GM23248 (cell line): ENCODE results near the gene RBL2. TPM values are rescaled to one million over a fixed set of nuclear protein-coding genes. Genes with fewer than 3 reads are reported as not detected.
A peak's percentile ranks its signal among the peaks of the same experiment; 100 is the strongest.
"Not testable (repeated sequence)": the region's sequence is repeated elsewhere in the genome, so short reads cannot be mapped to it uniquely, and the experiment has no call there.

Source experiments
- DNase-seq: peaks from one replicate; pipeline ENCODE4 v3.0.0-alpha.2; 2015
- H2AFZ ChIP-seq: fragments of 200-600 bp; sonication (generic); 2 replicates; pipeline ENCODE4 v1.6.1; 2016; ENCODE audit warnings: antibody characterized with exemption
- H3F3A ChIP-seq: fragments of 200-600 bp; sonication (generic); 2 replicates; pipeline ENCODE4 v1.6.1; 2016; ENCODE audit warnings: mild to moderate bottlenecking, antibody characterized with exemption, mixed run types; ENCODE audit not compliant: insufficient read depth
- H3K27ac ChIP-seq: fragments of 200-600 bp; sonication (generic); 2 replicates; pipeline ENCODE4 v1.5.1; 2016; ENCODE audit warnings: mild to moderate bottlenecking
- H3K27me3 ChIP-seq: fragments of 200-600 bp; sonication (generic); replicated peaks from 2 replicates; pipeline ENCODE4 v1.6.1; 2016; ENCODE audit warnings: mild to moderate bottlenecking; ENCODE audit not compliant: insufficient read depth
- H3K36me3 ChIP-seq: fragments of 200-600 bp; sonication (generic); 2 replicates; pipeline ENCODE4 v1.6.1; 2016; ENCODE audit warnings: low read depth, mild to moderate bottlenecking
- H3K4me1 ChIP-seq: fragments of 200-600 bp; sonication (generic); 2 replicates; pipeline ENCODE4 v1.6.1; 2016; ENCODE audit warnings: mild to moderate bottlenecking; ENCODE audit not compliant: insufficient read depth
- H3K4me2 ChIP-seq: fragments of 200-600 bp; sonication (generic); one replicate; pipeline ENCODE4 v1.6.1; 2016; ENCODE audit warnings: mild to moderate bottlenecking; ENCODE audit not compliant: unreplicated experiment
- H3K4me3 ChIP-seq: fragments of 200-600 bp; sonication (generic); 2 replicates; pipeline ENCODE4 v1.5.1; 2016; ENCODE audit warnings: mild to moderate bottlenecking
- H3K79me2 ChIP-seq: fragments of 200-600 bp; sonication (generic); 2 replicates; pipeline ENCODE4 v1.6.1; 2016; ENCODE audit warnings: mild to moderate bottlenecking; ENCODE audit not compliant: insufficient read depth
- H3K9ac ChIP-seq: fragments of 200-600 bp; sonication (generic); 2 replicates; pipeline ENCODE4 v1.6.1; 2016; ENCODE audit warnings: mild to moderate bottlenecking
- H3K9me2 ChIP-seq: fragments of 200-600 bp; sonication (generic); 2 replicates; pipeline ENCODE4 v1.6.1; 2016; ENCODE audit warnings: mixed run types, mild to moderate bottlenecking, moderate library complexity; ENCODE audit not compliant: insufficient read depth
- H3K9me3 ChIP-seq: fragments of 200-600 bp; sonication (generic); one replicate; pipeline ENCODE4 v1.6.1; 2017; ENCODE audit warnings: low read depth
- H4K20me1 ChIP-seq: fragments of 200-600 bp; sonication (generic); 2 replicates; pipeline ENCODE4 v1.6.0; 2016; ENCODE audit not compliant: insufficient read depth
- EZH2 ChIP-seq: fragments of 200-600 bp; sonication (generic); IDR thresholded peaks from 2 replicates; pipeline ENCODE4 v1.6.1; 2018; ENCODE audit warnings: antibody characterized with exemption, mild to moderate bottlenecking; ENCODE audit not compliant: insufficient read depth, poor library complexity, severe bottlenecking
- EZH2phosphoT487 ChIP-seq: fragments of 200-600 bp; sonication (generic); IDR thresholded peaks from 2 replicates; pipeline ENCODE4 v1.6.1; 2018; ENCODE audit warnings: antibody characterized with exemption, moderate library complexity, mild to moderate bottlenecking, low read depth; ENCODE audit not compliant: insufficient read depth
- WGBS, 2 experiments: methylation state at CpG; one replicate each; pipeline ENCODE4 v1.1.6; 2015 to 2017; ENCODE audit warnings: low lambda C conversion rate in 2 of 2, low coverage in 1 of 2; ENCODE audit errors: missing lambda C conversion rate in 2 of 2; 5-methylcytosine and 5-hydroxymethylcytosine counted together
- in situ Hi-C: fragments of 300-500 bp; cut with MboI; formaldehyde crosslinking; loops from 2 replicates; pipeline ENCODE4 v1.15.0; 2020
- polyA plus RNA-seq: library from polyadenylated mRNA; unstranded; fragments of >200 nt; fragmentation: Nextera tagmentation; extraction: Ambion mirVana; gene quantifications from 2 replicates; pipeline ENCODE4 v1.2.1, GENCODE V29; 2016
- total RNA-seq: library from RNA; depleted of rRNA; stranded (reverse); fragments of >200 nt; shearing (Covaris generic); gene quantifications from 2 replicates; pipeline ENCODE4 v1.2.3, GENCODE V29; 2014

RBL2 gene
- total and polyA plus RNA-seq, 2 experiments from 2014 or later: 32.2 to 44.5 TPM

DNA sequence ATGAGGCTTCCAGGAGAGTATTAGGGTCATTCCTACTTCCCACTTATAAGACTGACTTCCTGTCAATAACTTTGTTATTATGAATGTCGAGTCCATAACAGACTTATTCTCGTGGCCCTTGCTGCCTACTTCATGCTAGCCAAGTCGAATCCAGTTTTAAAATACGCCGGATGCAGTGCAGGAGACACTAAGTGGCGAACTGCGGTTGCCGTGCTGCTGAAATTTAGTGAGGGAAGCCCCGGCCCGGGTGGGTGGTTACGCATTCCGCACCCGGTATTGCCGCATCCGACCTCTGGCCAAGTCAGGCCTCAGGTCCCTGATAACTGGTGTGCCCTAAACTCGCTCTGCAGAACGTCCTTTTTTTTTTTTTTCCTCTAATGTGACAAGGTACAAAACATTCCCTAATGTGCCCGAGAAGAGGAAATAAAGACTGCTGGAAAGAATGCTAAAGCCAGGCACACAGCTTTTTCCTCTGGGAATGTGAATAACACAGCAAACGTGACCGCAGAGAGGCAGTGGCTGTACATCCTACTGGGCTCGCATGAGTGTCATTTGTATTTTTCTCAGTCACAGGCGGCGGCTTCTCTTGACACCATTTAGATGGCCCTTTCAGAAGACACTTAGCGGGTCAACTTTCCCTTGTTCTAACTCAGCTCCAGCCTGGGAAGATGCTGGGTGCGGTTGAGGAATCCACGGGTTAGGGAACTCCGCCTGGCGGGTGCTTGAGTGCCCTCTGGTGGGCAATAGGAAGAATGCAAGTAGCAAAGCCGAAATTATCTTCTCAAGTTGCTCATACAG lies 75.8 kb downstream of the RBL2 start:
- H3K9me3 ChIP-seq: no peaks in the 10 kb centered on the region
- peak overlapping the region; percentile 38; the same call in 1 of the 2 replicates for H3K4me3 ChIP-seq
- peak overlapping the region; percentile 86 for H2AFZ ChIP-seq
- peak overlapping the region; percentile 69 for H3K4me2 ChIP-seq
- DNase-seq: peak; percentile 79
- in situ Hi-C loops: no loop called here
- H3K36me3 ChIP-seq: no peaks in the 10 kb centered on the region
- no peaks in the 10 kb centered on the region for H4K20me1 ChIP-seq
- H3F3A ChIP-seq: peaks cover 8% of the 10 kb centered on the region; the same call in 1 of the 2 replicates
- H3K79me2 ChIP-seq: no peaks in the 10 kb centered on the region
- H3K9me2 ChIP-seq: no peaks in the 10 kb centered on the region
- peak overlapping the region; percentile 33; the same call in 1 of the 2 replicates for H3K9ac ChIP-seq
- WGBS, 2 experiments: 47% methylated on average over 29 of the region's 29 CpGs
- peaks cover 18% of the 10 kb centered on the region for H3K4me1 ChIP-seq
- H3K27ac ChIP-seq: no peak overlapping the region
- TF ChIP-seq EZH2: no peak
- TF ChIP-seq EZH2phosphoT487: no peak
- no peaks in the 10 kb centered on the region for H3K27me3 ChIP-seq

DNA sequence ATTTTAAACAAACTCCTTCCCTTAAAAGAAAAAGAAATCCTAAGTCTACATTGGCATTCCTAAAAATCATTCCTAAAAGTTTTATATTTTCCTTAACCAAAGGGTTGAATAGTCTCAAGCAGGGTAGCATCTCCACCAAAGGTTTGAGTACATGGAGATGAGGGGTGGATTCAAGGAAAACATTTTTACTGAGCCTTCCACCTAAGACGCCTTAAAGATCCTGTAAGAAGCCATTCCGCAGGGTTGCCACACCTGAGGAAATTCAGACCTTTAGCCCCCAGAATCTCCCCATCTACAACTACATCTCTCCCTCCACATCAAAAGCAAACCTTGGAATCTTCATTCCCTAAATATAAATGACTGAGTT lies 76.4 kb downstream of the RBL2 start:
- no peak overlapping the region for H3K4me2 ChIP-seq
- H3K9ac ChIP-seq: no peak overlapping the region

GRCh38 chr16:53511084-53511402 lies 76.8 kb downstream of the RBL2 start:
- no peaks in the 10 kb centered on the region for H3K9me3 ChIP-seq
- no peak overlapping the region for H3K4me2 ChIP-seq
- H3K4me3 ChIP-seq: no peak overlapping the region
- H3K27ac ChIP-seq: no peak overlapping the region
- H3K27me3 ChIP-seq: no peaks in the 10 kb centered on the region
- peaks cover 18% of the 10 kb centered on the region for H3K4me1 ChIP-seq
- H2AFZ ChIP-seq: no peak overlapping the region
- no peak for DNase-seq
- H4K20me1 ChIP-seq: no peaks in the 10 kb centered on the region
- peaks cover 8% of the 10 kb centered on the region; the same call in 1 of the 2 replicates for H3F3A ChIP-seq
- TF ChIP-seq EZH2: no peak
- TF ChIP-seq EZH2phosphoT487: no peak
- H3K9me2 ChIP-seq: no peaks in the 10 kb centered on the region
- no peaks in the 10 kb centered on the region for H3K36me3 ChIP-seq
- in situ Hi-C loops: no loop called here
- H3K9ac ChIP-seq: no peak overlapping the region
- 78 to 80% methylated on average over 6 of the region's 6 CpGs for WGBS, 2 experiments
- H3K79me2 ChIP-seq: no peaks in the 10 kb centered on the region

More for the DNA sequence above, 76.4 kb downstream of the RBL2 start:
- no peak overlapping the region for H3K4me3 ChIP-seq
- H2AFZ ChIP-seq: peak overlapping the region; percentile 86
- in situ Hi-C loops: no loop called here
- no peak for DNase-seq
- no peaks in the 10 kb centered on the region for H4K20me1 ChIP-seq
- H3K4me1 ChIP-seq: peaks cover 18% of the 10 kb centered on the region
- H3F3A ChIP-seq: peaks cover 8% of the 10 kb centered on the region; the same call in 1 of the 2 replicates
- no peak for TF ChIP-seq EZH2
- no peak for TF ChIP-seq EZH2phosphoT487
- H3K9me3 ChIP-seq: no peaks in the 10 kb centered on the region
- H3K9me2 ChIP-seq: no peaks in the 10 kb centered on the region
- WGBS, 2 experiments: 52 to 60% methylated on average over 2 of the region's 2 CpGs
- no peaks in the 10 kb centered on the region for H3K79me2 ChIP-seq
- H3K36me3 ChIP-seq: no peaks in the 10 kb centered on the region
- no peaks in the 10 kb centered on the region for H3K27me3 ChIP-seq
- H3K27ac ChIP-seq: no peak overlapping the region

GRCh38 chr16:53511403-53512280 lies 77.4 kb downstream of the RBL2 start:
- no peaks in the 10 kb centered on the region for H4K20me1 ChIP-seq
- no peaks in the 10 kb centered on the region for H3K79me2 ChIP-seq
- H3K9ac ChIP-seq: no peak overlapping the region
- no peaks in the 10 kb centered on the region for H3K9me2 ChIP-seq
- H3K4me1 ChIP-seq: peaks cover 15% of the 10 kb centered on the region
- H2AFZ ChIP-seq: no peak overlapping the region
- no peak overlapping the region for H3K27ac ChIP-seq
- 74 to 76% methylated on average over 12 of the region's 12 CpGs for WGBS, 2 experiments
- no peak overlapping the region for H3K4me2 ChIP-seq
- no peak overlapping the region for H3K4me3 ChIP-seq
- no peaks in the 10 kb centered on the region for H3K36me3 ChIP-seq
- H3K27me3 ChIP-seq: no peaks in the 10 kb centered on the region
- peaks cover 5% of the 10 kb centered on the region; the same call in 1 of the 2 replicates for H3F3A ChIP-seq
- no peak for TF ChIP-seq EZH2phosphoT487
- no peak for TF ChIP-seq EZH2
- no peaks in the 10 kb centered on the region for H3K9me3 ChIP-seq
- DNase-seq: no peak
- in situ Hi-C loops: no loop called here

GRCh38 chr16:53512795-53513194 lies 78.5 kb downstream of the RBL2 start:
- H3F3A ChIP-seq, DNase-seq, H3K36me3 ChIP-seq, H3K9ac ChIP-seq, H3K4me1 ChIP-seq, H3K4me3 ChIP-seq, H3K79me2 ChIP-seq, H3K4me2 ChIP-seq, H2AFZ ChIP-seq, H3K27ac ChIP-seq, H3K27me3 ChIP-seq, in situ Hi-C loops, H4K20me1 ChIP-seq, H3K9me2 ChIP-seq, H3K9me3 ChIP-seq: not testable (repeated sequence)
- WGBS, 2 experiments: 35 to 56% methylated on average over 1 of the region's 1 CpG
